Stimulated activated CD8-positive, alpha-beta memory T cell treated with anti-CD3 and anti-CD28 coated beads, Interleukin-2, amount 100 ng/mL, for 1 hour (primary cell): Measurements from ENCODE around the gene DNAH12.
"Not testable (repeated sequence)": the region's sequence is repeated elsewhere in the genome, so short reads cannot be mapped to it uniquely, and the experiment has no call there.

ENCODE experiments used
- DNase-seq, 2 donors: peaks; one replicate each; pipeline ENCODE4 v3.0.0-alpha.2; 2020; ENCODE audit warnings: low read depth in 2 of 2

The DNAH12 gene

GRCh38 chr3:57518276-57518915 lies 25.7 kb downstream of the DNAH12 start:
- no peak for DNase-seq

- DNase-seq: no peak
Observed at GRCh38 chr3:57512166-57512565, 32.0 kb downstream of the DNAH12 start.

DNA sequence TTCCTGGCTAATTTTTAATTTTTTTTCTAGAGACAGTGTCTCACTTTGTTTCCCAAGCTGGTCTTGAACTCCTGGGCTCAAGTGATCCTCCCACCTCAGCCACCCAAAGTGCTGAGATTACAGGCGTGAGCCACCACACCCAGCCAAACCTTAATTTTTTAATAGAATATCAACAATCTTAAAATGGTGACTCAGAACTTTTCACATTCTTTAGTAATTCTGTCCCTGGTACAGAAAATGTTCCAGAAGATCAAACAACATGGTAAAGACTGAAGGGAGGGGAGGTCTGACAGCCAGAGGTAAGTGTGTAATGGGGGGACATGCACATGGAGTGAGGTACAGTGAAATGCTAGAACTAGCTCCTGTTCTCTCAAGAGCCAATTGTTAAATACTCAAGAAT lies 38.2 kb downstream of the DNAH12 start:
- DNase-seq: no peak

GRCh38 chr3:57500506-57500905 lies 43.6 kb downstream of the DNAH12 start:
- DNase-seq: no peak

- DNase-seq: no peak
Observed at GRCh38 chr3:57497904-57498303, 46.2 kb downstream of the DNAH12 start.

GRCh38 chr3:57484563-57484962 lies 59.6 kb downstream of the DNAH12 start:
- DNase-seq: no peak

GRCh38 chr3:57477193-57477592 lies 67.0 kb downstream of the DNAH12 start:
- DNase-seq: not testable (repeated sequence)

GRCh38 chr3:57464801-57465200 lies 79.3 kb downstream of the DNAH12 start:
- DNase-seq: no peak

- DNase-seq: no peak
Observed at GRCh38 chr3:57464011-57464410, 80.1 kb downstream of the DNAH12 start.

- DNase-seq: no peak
Observed at GRCh38 chr3:57451150-57451846, 92.8 kb downstream of the DNAH12 start.

GRCh38 chr3:57449276-57449847 lies 94.8 kb downstream of the DNAH12 start:
- DNase-seq: not testable (repeated sequence)

- DNase-seq: not testable (repeated sequence)
Observed at GRCh38 chr3:57448489-57448888, 95.7 kb downstream of the DNAH12 start.

DNA sequence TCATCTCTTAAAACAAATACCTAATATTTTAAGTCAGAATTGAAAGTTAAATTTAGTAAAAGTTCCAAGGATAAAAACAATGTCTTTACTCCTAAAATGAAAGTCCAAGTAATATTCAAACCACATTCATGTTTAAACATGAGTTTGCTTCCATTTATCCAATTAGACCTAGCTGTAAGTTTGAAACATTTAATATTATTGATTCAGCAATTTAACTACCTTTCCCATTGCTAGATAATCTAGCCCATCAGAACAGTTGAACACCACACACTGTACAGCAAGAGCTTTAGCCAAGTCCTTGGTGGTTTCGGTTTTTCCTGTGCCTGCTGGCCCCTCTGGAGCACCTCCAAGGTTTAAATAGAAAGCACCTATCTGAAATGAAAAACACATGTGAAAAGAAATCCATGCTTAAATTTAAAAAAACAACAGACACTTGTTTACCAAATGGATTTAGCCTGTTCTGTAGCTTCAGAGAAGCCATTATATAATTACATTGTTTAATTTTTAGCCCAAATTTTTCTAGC lies 97.8 kb downstream of the DNAH12 start:
- no peak for DNase-seq

DNA sequence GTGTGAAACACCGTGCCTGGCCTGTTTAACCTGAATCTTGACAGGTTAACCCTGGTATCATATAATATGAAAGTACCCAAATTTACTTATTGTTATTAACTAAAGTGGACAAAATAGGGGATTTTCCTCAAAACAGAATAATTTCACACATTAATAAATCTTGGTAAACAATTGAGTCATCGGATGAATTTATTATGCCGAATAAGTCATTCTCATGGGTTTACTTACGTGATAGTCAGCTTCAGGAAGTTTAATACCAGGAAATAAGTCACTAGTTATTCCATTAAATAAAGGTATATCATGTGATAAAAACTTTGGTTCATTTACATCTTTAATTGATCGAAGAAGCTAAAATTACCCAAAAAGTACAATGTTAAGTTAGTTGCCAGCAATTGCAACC lies 99.7 kb downstream of the DNAH12 start:
- no peak for DNase-seq

DNA sequence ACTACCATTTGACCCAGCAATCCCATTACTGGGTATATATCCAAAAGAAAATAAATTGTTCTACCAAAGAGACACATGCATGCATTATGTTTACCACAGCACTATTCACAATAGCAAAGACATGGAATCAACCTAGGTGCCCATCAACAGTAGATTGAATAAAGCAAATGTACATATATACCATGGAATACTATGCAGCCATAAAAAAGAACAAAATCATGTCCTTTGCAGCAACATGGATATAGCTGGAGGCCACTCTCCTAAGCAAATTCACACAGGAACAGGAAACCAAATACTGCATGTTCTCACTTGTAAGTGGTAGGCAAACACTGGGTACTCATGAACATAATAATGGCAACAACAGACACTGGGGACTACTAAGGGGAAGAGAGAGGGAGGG lies 104.0 kb downstream of the DNAH12 start:
- DNase-seq: not testable (repeated sequence)

GRCh38 chr3:57438460-57438859 lies 105.7 kb downstream of the DNAH12 start:
- not testable (repeated sequence) for DNase-seq

DNA sequence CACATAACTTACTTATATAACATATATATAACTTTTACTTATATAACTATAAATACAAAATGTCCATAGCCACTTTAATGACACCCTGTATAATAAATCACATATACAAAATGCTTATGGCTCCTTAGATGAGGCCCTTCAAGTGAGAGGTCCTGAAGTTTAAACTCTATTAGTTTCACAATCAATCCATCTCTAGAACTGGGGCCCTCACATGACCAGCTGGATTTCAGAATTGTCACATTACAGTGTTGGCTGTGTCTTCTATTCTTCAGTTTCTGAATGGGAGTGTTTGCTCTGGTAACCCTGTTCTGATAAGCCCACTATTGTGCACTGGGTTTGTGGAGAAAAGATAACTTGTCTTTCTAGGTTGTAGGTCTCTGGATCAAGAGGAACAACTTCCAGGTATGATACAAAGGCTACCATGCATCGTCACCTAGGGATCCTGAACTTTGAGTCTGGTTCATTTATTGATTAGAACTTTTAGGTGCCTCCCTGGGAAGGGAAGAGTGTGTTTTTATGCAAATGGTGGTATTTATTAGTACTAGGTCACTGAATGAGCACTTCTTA lies 107.9 kb downstream of the DNAH12 start:
- no peak for DNase-seq

DNA sequence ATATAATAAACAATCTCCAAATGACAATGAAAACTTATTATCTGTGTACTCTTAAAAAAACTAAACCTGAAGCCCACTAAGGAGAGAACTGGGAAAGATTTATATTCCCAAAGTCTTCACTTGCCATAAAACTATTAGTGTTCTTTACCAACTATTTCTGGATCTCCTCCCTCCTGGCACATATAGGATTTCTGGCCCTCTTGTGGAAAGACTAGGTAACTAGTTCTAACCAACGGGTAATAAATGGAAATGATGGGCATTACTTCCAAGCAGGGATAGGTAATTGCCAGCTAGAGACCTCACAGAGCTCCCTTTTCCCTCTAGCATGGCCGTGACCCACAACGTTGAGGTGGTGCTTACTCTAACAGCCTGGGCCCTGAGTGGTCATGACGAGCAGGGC lies 110.1 kb downstream of the DNAH12 start:
- DNase-seq: no peak

DNA sequence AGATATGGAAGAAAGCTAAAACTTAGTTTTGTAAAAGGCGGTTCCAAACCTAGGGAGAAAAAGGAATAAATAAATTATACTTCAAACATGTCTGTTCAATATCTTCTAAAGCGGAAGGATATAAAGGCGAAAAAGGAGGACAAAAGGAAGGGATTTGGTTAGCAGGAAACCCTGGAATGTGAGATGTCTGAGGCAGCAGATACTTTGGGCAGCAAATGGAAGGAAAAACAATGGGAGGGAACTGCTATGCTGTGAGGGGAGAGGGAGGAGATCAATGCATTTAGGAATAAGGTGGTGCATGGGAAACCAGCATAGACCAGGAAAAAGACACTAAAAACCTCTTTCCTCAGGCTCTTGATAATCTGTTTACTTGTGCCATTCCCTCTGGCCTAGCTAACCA lies 120.8 kb downstream of the DNAH12 start:
- no peak for DNase-seq

- DNase-seq: no peak
Observed at GRCh38 chr3:57421336-57421735, 122.8 kb downstream of the DNAH12 start.

GRCh38 chr3:57420001-57420400 lies 124.1 kb downstream of the DNAH12 start:
- DNase-seq: no peak

- DNase-seq: no peak
Observed at GRCh38 chr3:57411715-57412114, 132.4 kb downstream of the DNAH12 start.

GRCh38 chr3:57409471-57409870 lies 134.7 kb downstream of the DNAH12 start:
- DNase-seq: no peak
